ENCODE results near the gene PTPN20. TPM values are rescaled to one million over a fixed set of nuclear protein-coding genes. Genes with fewer than 3 reads are reported as not detected.
A peak's percentile ranks its signal among the peaks of the same experiment; 100 is the strongest.

Gene PTPN20
- total RNA-seq, 1 experiment from 2014 or later = 9.5 TPM

DNA sequence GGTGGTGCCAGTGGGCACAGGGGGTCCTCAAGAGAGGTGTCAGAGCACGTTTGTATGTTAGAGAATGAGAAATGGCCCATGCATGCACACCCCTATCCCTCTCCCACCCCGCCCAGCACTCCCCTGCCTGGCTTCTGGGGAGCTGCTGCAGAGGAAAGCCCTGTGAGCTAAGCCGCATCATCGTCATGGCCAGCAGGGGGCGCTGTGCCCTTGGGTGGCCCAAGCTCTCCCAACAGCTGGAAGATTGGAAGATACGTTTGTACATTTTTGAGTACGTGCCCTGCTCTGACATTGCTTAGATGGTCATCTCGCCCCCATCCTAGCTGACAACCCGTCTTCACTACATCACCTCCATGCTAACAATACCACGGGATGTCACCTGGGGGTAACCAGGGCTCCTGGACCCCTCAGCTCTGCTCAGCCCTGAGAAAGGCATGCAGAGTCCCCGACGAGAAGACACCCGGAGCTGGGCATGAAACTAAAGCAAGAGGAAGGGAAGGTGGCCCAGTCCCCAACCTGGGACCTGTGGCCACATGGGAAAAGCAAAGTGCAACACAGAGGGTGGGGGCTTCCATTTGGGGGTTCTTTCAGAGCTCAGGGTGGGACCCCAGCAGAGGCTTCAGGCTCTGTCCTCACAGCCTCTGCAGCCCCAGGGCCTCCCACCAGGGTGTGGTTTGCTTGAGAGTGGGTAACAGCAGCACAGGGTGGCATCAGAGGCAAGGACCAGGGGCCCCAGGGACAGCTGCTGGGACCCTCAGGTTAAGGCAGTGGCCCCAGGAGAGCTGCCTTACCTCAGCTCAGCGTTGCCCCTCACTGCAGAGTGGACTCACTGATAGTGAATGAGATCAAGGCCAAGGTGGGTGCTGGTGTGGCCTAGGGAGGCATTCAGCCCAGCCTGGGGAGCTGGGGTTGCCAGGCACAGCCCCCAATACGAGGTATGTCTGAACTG is 136.6 kb downstream of the PTPN20 start:
- Histone ChIP-seq H3K4me3 (ENCODE audit: low read depth in 2 of 2, low read length in 2 of 2) (no peak overlapping the region), H3K4me1 (ENCODE audit: control insufficient read depth, insufficient read depth, low read length) (no peaks in the 10 kb centered on the region), H3K36me3 (ENCODE audit: control insufficient read depth, insufficient read depth, low read length) (no peaks in the 10 kb centered on the region), H3K27me3 (ENCODE audit: control insufficient read depth, insufficient read depth, low read length) (no peaks in the 10 kb centered on the region), H3K27ac (ENCODE audit: low read length) (no peak overlapping the region), H3K9me3 (ENCODE audit: control insufficient read depth, insufficient read depth, low read depth, low read length) (no peaks in the 10 kb centered on the region)
- intact Hi-C loops (cut with micrococcal nuclease; ENCODE audit: unreplicated experiment) = loop anchor here (1.0 kb wide), 1 partner anchor 263 kb away; no protein-coding TSS in a partner anchor
- ChIA-PET CTCF (interaction anchor here (0.7 to 1.6 kb wide), 7 partner anchors 16 to 266 kb away, joined by 4 to 30 read pairs (median 7); no protein-coding TSS in a partner anchor), POLR2A (no interaction called here)
- BruUV-seq (replicated peaks) = no TSS peak
- ATAC-seq (peak; percentile 91), DNase-seq (ENCODE audit: low read depth, low spot score) (peak; percentile 38)
- in situ Hi-C loops (cut with HindIII; ENCODE audit: low pct_unique_long_range_greater_than_20kb, low sequenced_read_pairs) = no loop called here
- no peak for TF ChIP-seq SIN3A (IDR thresholded peaks at IDR 0.05; ENCODE audit: borderline replicate concordance, insufficient read depth, low read depth, low read length)
- TF ChIP-seq REST (IDR thresholded peaks at IDR 0.05; ENCODE audit: insufficient read depth in 1 of 2, low read depth in 2 of 2, low read length in 1 of 2) = no peak
- TF ChIP-seq, protein P1, sequence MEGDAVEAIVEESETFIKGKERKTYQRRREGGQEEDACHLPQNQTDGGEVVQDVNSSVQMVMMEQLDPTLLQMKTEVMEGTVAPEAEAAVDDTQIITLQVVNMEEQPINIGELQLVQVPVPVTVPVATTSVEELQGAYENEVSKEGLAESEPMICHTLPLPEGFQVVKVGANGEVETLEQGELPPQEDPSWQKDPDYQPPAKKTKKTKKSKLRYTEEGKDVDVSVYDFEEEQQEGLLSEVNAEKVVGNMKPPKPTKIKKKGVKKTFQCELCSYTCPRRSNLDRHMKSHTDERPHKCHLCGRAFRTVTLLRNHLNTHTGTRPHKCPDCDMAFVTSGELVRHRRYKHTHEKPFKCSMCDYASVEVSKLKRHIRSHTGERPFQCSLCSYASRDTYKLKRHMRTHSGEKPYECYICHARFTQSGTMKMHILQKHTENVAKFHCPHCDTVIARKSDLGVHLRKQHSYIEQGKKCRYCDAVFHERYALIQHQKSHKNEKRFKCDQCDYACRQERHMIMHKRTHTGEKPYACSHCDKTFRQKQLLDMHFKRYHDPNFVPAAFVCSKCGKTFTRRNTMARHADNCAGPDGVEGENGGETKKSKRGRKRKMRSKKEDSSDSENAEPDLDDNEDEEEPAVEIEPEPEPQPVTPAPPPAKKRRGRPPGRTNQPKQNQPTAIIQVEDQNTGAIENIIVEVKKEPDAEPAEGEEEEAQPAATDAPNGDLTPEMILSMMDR (IDR thresholded peaks at IDR 0.05) = peak; percentile 96
- TF ChIP-seq POLR2AphosphoS5 (IDR thresholded peaks at IDR 0.05; ENCODE audit: low read depth, low read length) = no peak

DNA sequence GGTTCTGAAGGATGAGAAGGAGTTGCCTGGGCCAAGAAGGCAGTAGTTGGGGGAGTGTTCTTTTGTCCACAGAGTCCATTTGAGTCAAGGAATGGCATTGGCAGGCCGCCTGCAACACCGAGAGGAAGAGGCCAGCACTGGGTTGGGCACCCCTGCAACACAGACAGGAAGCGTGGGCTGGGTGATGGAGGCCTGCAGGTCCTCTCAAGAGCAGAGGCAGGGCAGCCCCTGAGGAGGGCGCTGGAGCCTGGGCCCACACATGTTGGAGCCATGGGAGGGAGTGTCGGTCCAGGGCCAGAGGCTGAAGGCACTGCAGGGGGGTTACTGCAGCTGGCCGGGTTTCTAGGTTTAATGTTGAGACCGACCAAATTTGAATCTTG is 137.3 kb downstream of the PTPN20 start:
- no peaks in the 10 kb centered on the region for H3K4me1 ChIP-seq (ENCODE audit: control insufficient read depth, insufficient read depth, low read length)
- H3K27me3 ChIP-seq (ENCODE audit: control insufficient read depth, insufficient read depth, low read length) = no peaks in the 10 kb centered on the region
- CTCF ChIA-PET = interaction anchor here (0.7 to 1.6 kb wide), 6 partner anchors 17 to 266 kb away, joined by 4 to 30 read pairs (median 6); no protein-coding TSS in a partner anchor
- no peaks in the 10 kb centered on the region for H3K36me3 ChIP-seq (ENCODE audit: control insufficient read depth, insufficient read depth, low read length)
- POLR2A ChIA-PET = no interaction called here
- intact Hi-C loops (cut with micrococcal nuclease; ENCODE audit: unreplicated experiment) (no loop called here), in situ Hi-C loops (cut with HindIII; ENCODE audit: low pct_unique_long_range_greater_than_20kb, low sequenced_read_pairs) (no loop called here)
- no peaks in the 10 kb centered on the region for H3K9me3 ChIP-seq (ENCODE audit: control insufficient read depth, insufficient read depth, low read depth, low read length)
- BruUV-seq (replicated peaks) = no TSS peak
- TF ChIP-seq SIN3A (IDR thresholded peaks at IDR 0.05; ENCODE audit: borderline replicate concordance, insufficient read depth, low read depth, low read length) (no peak), TCF7L2 (IDR thresholded peaks at IDR 0.05; ENCODE audit: low read depth, low read length) (no peak), REST (IDR thresholded peaks at IDR 0.05; ENCODE audit: insufficient read depth in 1 of 2, low read depth in 2 of 2, low read length in 1 of 2) (no peak), POLR2AphosphoS5 (IDR thresholded peaks at IDR 0.05; ENCODE audit: low read depth, low read length) (no peak)
- TF ChIP-seq, protein P1 (IDR thresholded peaks at IDR 0.05) = no peak
- DNase-seq (ENCODE audit: low read depth, low spot score) (no peak), ATAC-seq (no peak)
- no peak overlapping the region for H3K27ac ChIP-seq (ENCODE audit: low read length)
- H3K4me3 ChIP-seq (ENCODE audit: low read depth in 2 of 2, low read length in 2 of 2) = no peak overlapping the region

Measured in Panc1 (cell line).